H9 (cell line): ENCODE measurements around the gene IDH3B. TPM values are rescaled to one million over a fixed set of nuclear protein-coding genes. Genes with fewer than 3 reads are reported as not detected.

ENCODE experiments used
- DNase-seq: peaks from one replicate; pipeline ENCODE4 v3.0.0-alpha.2; 2017
- H2AFZ ChIP-seq: one replicate; pipeline ENCODE4 v1.6.1; 2013; ENCODE audit warnings: mild to moderate bottlenecking, low read length, control low read depth, moderate library complexity
- H2AK5ac ChIP-seq: 2 replicates; pipeline ENCODE4 v1.6.1; 2013; ENCODE audit warnings: low read length, control low read depth, mixed read lengths; ENCODE audit not compliant: insufficient read length
- H2BK120ac ChIP-seq: one replicate; pipeline ENCODE4 v1.6.1; 2013; ENCODE audit warnings: low read depth, mild to moderate bottlenecking, low read length, control low read depth, inconsistent platforms; ENCODE audit not compliant: poor library complexity, severe bottlenecking
- H2BK12ac ChIP-seq: 2 replicates; pipeline ENCODE4 v1.6.1; 2013; ENCODE audit warnings: low read length, control low read depth, mixed read lengths, low read depth; ENCODE audit not compliant: insufficient read length
- H2BK15ac ChIP-seq: 2 replicates; pipeline ENCODE4 v1.6.1; 2013; ENCODE audit warnings: low read depth, low read length, control low read depth
- H2BK20ac ChIP-seq: one replicate; pipeline ENCODE4 v1.6.1; 2013; ENCODE audit warnings: low read depth, mild to moderate bottlenecking, low read length, control low read depth, inconsistent platforms; ENCODE audit not compliant: poor library complexity, severe bottlenecking
- H2BK5ac ChIP-seq: 2 replicates; pipeline ENCODE4 v1.6.1; 2013; ENCODE audit warnings: low read length, control low read depth, mixed read lengths; ENCODE audit not compliant: insufficient read length
- H3K14ac ChIP-seq: 2 replicates; pipeline ENCODE4 v1.6.1; 2013; ENCODE audit warnings: low read length, control low read depth; ENCODE audit not compliant: insufficient read depth
- H3K18ac ChIP-seq: 2 replicates; pipeline ENCODE4 v1.6.1; 2013; ENCODE audit warnings: low read depth, mild to moderate bottlenecking, mixed read lengths, low read length, control low read depth; ENCODE audit not compliant: insufficient read length
- H3K23ac ChIP-seq: 2 replicates; pipeline ENCODE4 v1.6.1; 2013; ENCODE audit warnings: low read length, control low read depth, mixed read lengths, low read depth; ENCODE audit not compliant: insufficient read length
- H3K23me2 ChIP-seq: 2 replicates; pipeline ENCODE4 v1.6.1; 2013; ENCODE audit warnings: low read depth, mild to moderate bottlenecking, mixed read lengths, low read length, control low read depth; ENCODE audit not compliant: insufficient read length, poor library complexity, severe bottlenecking
- H3K27ac ChIP-seq: 2 replicates; pipeline ENCODE4 v1.5.1; 2013; ENCODE audit warnings: low read length, control low read depth, mixed read lengths, low read depth; ENCODE audit not compliant: insufficient read length
- H3K27me3 ChIP-seq: 2 replicates; pipeline ENCODE4 v1.6.1; 2013; ENCODE audit warnings: low read length, control low read depth, inconsistent platforms; ENCODE audit not compliant: insufficient read depth
- H3K4ac ChIP-seq: 2 replicates; pipeline ENCODE4 v1.6.1; 2013; ENCODE audit warnings: low read depth, mild to moderate bottlenecking, control low read depth, inconsistent platforms, low read length, moderate library complexity
- H3K4me1 ChIP-seq: 2 replicates; pipeline ENCODE4 v1.6.1; 2013; ENCODE audit warnings: low read length, control low read depth, inconsistent platforms; ENCODE audit not compliant: insufficient read depth
- H3K4me2 ChIP-seq: 2 replicates; pipeline ENCODE4 v1.6.1; 2013; ENCODE audit warnings: low read length, control low read depth, mixed read lengths; ENCODE audit not compliant: insufficient read length, insufficient read depth
- H3K56ac ChIP-seq: 2 replicates; pipeline ENCODE4 v1.6.1; 2013; ENCODE audit warnings: low read depth, mild to moderate bottlenecking, mixed read lengths, low read length, control low read depth; ENCODE audit not compliant: insufficient read length
- H3K79me1 ChIP-seq: 2 replicates; pipeline ENCODE4 v1.6.1; 2013; ENCODE audit warnings: low read depth, mild to moderate bottlenecking, moderate library complexity, low read length, control low read depth, inconsistent platforms; ENCODE audit not compliant: insufficient read depth, poor library complexity, severe bottlenecking
- H3K79me2 ChIP-seq: 2 replicates; pipeline ENCODE4 v1.6.1; 2013; ENCODE audit warnings: low read length, control low read depth, inconsistent platforms; ENCODE audit not compliant: insufficient read depth
- H3K9ac ChIP-seq: 2 replicates; pipeline ENCODE4 v1.6.1; 2013; ENCODE audit warnings: low read length, control low read depth, mixed read lengths; ENCODE audit not compliant: insufficient read length; ENCODE audit errors: extremely low read depth
- H3K9me3 ChIP-seq: one replicate; pipeline ENCODE4 v1.6.1; 2013; ENCODE audit warnings: low read depth, low read length, inconsistent platforms; ENCODE audit not compliant: control insufficient read depth
- H3T11ph ChIP-seq: one replicate; pipeline ENCODE4 v1.6.1; 2013; ENCODE audit warnings: mild to moderate bottlenecking, low read length, control low read depth, inconsistent platforms
- H4K20me1 ChIP-seq: one replicate; pipeline ENCODE4 v1.6.1; 2013; ENCODE audit not compliant: control insufficient read depth, insufficient read length, insufficient read depth
- H4K5ac ChIP-seq: 2 replicates; pipeline ENCODE4 v1.6.1; 2013; ENCODE audit warnings: low read depth, mild to moderate bottlenecking, mixed read lengths, low read length, control low read depth; ENCODE audit not compliant: insufficient read length
- H4K8ac ChIP-seq: replicated peaks from 2 replicates; pipeline ENCODE4 v1.6.1; 2013; ENCODE audit warnings: low read length, control low read depth, mixed read lengths, low read depth; ENCODE audit not compliant: insufficient read length
- H4K91ac ChIP-seq: 2 replicates; pipeline ENCODE4 v1.6.1; 2013; ENCODE audit warnings: low read depth, mild to moderate bottlenecking, moderate library complexity, mixed read lengths, low read length, control low read depth; ENCODE audit not compliant: insufficient read length
- H3K27ac Mint-ChIP-seq, 3 experiments: 2 replicates in 2 of 3; 3 replicates in 1 of 3; pipeline ENCODE4 v1.8.0; 2020 to 2021; ENCODE audit warnings: mixed read lengths in 3 of 3, mild to moderate bottlenecking in 1 of 3, moderate library complexity in 1 of 3
- H3K27me3 Mint-ChIP-seq: 2 replicates; pipeline ENCODE4 v1.8.0; 2021; ENCODE audit warnings: low read depth, mild to moderate bottlenecking, moderate library complexity, mixed read lengths
- H3K36me3 Mint-ChIP-seq, 3 experiments: 2 replicates in 2 of 3; 3 replicates in 1 of 3; pipeline ENCODE4 v1.8.0; 2020 to 2021; ENCODE audit warnings: low read depth in 3 of 3, mixed read lengths in 3 of 3; ENCODE audit not compliant: insufficient read depth in 1 of 3
- H3K4me1 Mint-ChIP-seq, 2 experiments: 2 replicates each; pipeline ENCODE4 v1.8.0; 2020; ENCODE audit warnings: mixed read lengths in 2 of 2
- H3K4me3 Mint-ChIP-seq, 2 experiments: 2 replicates in 1 of 2; 3 replicates in 1 of 2; pipeline ENCODE4 v1.8.0; 2020 to 2021; ENCODE audit warnings: mild to moderate bottlenecking in 2 of 2, mixed read lengths in 2 of 2, moderate library complexity in 1 of 2
- H3K9me3 Mint-ChIP-seq, 2 experiments: 2 replicates in 1 of 2; 3 replicates in 1 of 2; pipeline ENCODE4 v1.8.0; 2020; ENCODE audit warnings: mild to moderate bottlenecking in 2 of 2, mixed read lengths in 2 of 2, moderate library complexity in 1 of 2
- CTCF ChIP-seq: fragments of 200-600 bp; sonication (generic); conservative IDR thresholded peaks from 3 replicates; pipeline ENCODE4 v1.8.0; 2021; ENCODE audit warnings: antibody characterized with exemption, mild to moderate bottlenecking
- WGBS: extraction: QIAGEN DNeasy Blood & Tissue Kit; methylation state at CpG from one replicate; pipeline ENCODE4 v1.1.7; 2013; ENCODE audit warnings: missing lambda C conversion rate, low lambda C conversion rate, mixed read lengths; ENCODE audit not compliant: insufficient read length; ENCODE audit errors: extremely low coverage; 5-methylcytosine and 5-hydroxymethylcytosine counted together
- total RNA-seq: library from RNA; stranded (reverse); gene quantifications from 2 replicates; pipeline ENCODE4 v1.2.1, GENCODE V29; 2021

Gene IDH3B
- total RNA-seq, 1 experiment from 2014 or later = 114 TPM

DNA sequence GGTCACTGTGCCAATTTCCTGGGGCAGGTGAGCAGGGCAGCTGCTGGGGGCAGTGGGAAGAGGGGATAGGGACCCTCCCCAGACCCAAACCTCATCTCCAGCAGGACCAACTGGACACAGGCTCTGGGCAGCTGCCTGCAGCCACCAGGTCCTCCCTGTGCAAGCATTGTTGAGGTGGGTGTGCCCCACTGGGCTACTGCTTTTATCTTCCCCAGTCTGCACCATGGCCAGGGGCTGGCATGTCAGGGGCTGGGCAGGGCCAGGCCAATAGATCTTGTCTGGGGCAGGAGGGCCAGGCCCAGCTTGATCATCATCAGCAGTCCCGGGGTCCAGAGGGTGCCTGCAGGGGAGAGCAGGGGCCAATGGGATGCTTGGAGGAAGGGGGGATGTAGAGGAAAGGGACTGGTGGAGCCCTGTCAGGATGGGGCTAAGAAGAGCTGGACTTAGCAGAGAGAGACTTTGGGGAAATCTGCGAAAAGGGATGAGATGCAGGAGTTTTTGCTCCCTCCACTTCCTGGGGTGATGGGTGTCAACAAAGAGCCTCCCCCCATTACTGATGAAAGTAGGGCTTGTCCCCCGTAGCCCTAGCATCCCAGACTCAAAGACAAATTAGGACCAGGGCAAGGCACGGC, 34.3 kb upstream of the IDH3B start:
- no peaks in the 10 kb centered on the region for H3K9me3 ChIP-seq
- H3K4me1 Mint-ChIP-seq = peaks cover 28 to 51% of the 10 kb centered on the region in 2 experiments
- no peaks in the 10 kb centered on the region; a peak in 1 of 7 replicates for H3K36me3 Mint-ChIP-seq
- no peak overlapping the region for H3K14ac ChIP-seq
- no peak overlapping the region for H3K23ac ChIP-seq
- no peak overlapping the region for H4K91ac ChIP-seq
- H3K56ac ChIP-seq = no peak overlapping the region
- peaks cover 31% of the 10 kb centered on the region for H3K27me3 ChIP-seq
- H3K4me2 ChIP-seq = no peak overlapping the region
- no peaks in the 10 kb centered on the region for H3K79me1 ChIP-seq
- no peak overlapping the region for H3K4ac ChIP-seq
- no peak overlapping the region for H3K27ac Mint-ChIP-seq
- H2BK15ac ChIP-seq = no peak overlapping the region
- no peak overlapping the region for H3K27ac ChIP-seq
- no peak overlapping the region for H3T11ph ChIP-seq
- H3K18ac ChIP-seq = no peak overlapping the region
- H2BK12ac ChIP-seq = no peak overlapping the region
- H4K20me1 ChIP-seq = no peaks in the 10 kb centered on the region
- no peaks in the 10 kb centered on the region; a peak in 1 of 5 replicates for H3K9me3 Mint-ChIP-seq
- H3K4me3 Mint-ChIP-seq = no peak overlapping the region
- H4K5ac ChIP-seq = no peak overlapping the region
- H3K4me1 ChIP-seq = no peaks in the 10 kb centered on the region; the same call in 1 of the 2 replicates
- no peak for TF ChIP-seq CTCF
- no peak overlapping the region for H2BK5ac ChIP-seq
- no peak overlapping the region for H2AFZ ChIP-seq
- H3K79me2 ChIP-seq = no peaks in the 10 kb centered on the region
- no peak overlapping the region for H2BK120ac ChIP-seq
- H2BK20ac ChIP-seq = no peak overlapping the region
- no CpG with 5 or more reads among the region's 4 CpGs for WGBS
- H3K23me2 ChIP-seq = no peaks in the 10 kb centered on the region
- peaks cover 93% of the 10 kb centered on the region for H3K27me3 Mint-ChIP-seq
- DNase-seq = no peak
- H2AK5ac ChIP-seq = no peak overlapping the region
- H3K9ac ChIP-seq = no peak overlapping the region
- H4K8ac ChIP-seq = no peak overlapping the region
